ENCODE results near the gene PALLD. TPM values are rescaled to one million over a fixed set of nuclear protein-coding genes. Genes with fewer than 3 reads are reported as not detected.
"Not testable (repeated sequence)": the region's sequence is repeated elsewhere in the genome, so short reads cannot be mapped to it uniquely, and the experiment has no call there.

PALLD gene
- total RNA-seq, 1 donor from 2014 or later, result 204 TPM

- Histone ChIP-seq H3K4me1 (no peaks in the 10 kb centered on the region), H3K27ac (no peak overlapping the region), H3K36me3 (peaks cover 28 to 40% of the 10 kb centered on the region in 2 donors), H3K4me3 (no peak overlapping the region), H3K27me3 (no peaks in the 10 kb centered on the region), H3K9me3 (peaks cover 24 to 56% of the 10 kb centered on the region in 2 donors)
- no peak for DNase-seq (ENCODE audit: low spot score in 2 of 2)
- intact Hi-C loops (cut with DNase I), result no loop called here
- TF ChIP-seq CTCF (IDR thresholded peaks at IDR 0.05), result no peak
These were observed 435.3 kb downstream of the PALLD start for GRCh38 chr4:168932138-168932537.

DNA sequence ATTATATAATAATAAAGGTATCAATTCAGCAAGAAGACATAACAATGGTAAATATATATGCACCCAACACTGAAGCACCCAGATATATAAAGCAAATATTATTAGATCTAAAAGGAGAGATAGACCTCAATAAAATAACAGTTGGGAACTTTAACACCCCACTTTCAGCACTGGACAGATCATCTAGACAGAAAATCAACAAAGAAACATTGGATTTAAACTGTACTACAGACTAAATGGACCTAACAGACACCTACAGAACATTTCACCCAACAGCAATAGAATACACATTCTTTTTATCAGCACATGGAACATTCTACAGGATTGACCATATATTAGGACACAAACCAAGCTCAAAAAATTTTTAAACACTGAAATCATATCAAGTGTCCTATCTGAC lies 436.6 kb downstream of the PALLD start:
- intact Hi-C loops (cut with DNase I), result no loop called here
- DNase-seq (ENCODE audit: low spot score in 2 of 2), result no peak
- Histone ChIP-seq H3K27me3 (no peaks in the 10 kb centered on the region), H3K9me3 (peaks cover 28 to 67% of the 10 kb centered on the region in 2 donors), H3K36me3 (peaks cover 15 to 27% of the 10 kb centered on the region in 2 donors), H3K4me3 (no peak overlapping the region), H3K4me1 (no peaks in the 10 kb centered on the region), H3K27ac (no peak overlapping the region)
- no peak for TF ChIP-seq CTCF (IDR thresholded peaks at IDR 0.05)

GRCh38 chr4:168937473-168937872 lies 440.6 kb downstream of the PALLD start:
- DNase-seq (ENCODE audit: low spot score in 2 of 2); intact Hi-C loops (cut with DNase I); H3K36me3 ChIP-seq; H3K27me3 ChIP-seq; H3K4me1 ChIP-seq; H3K27ac ChIP-seq; H3K4me3 ChIP-seq: not testable (repeated sequence)
- peaks cover 19 to 73% of the 10 kb centered on the region in 2 donors for H3K9me3 ChIP-seq

- peak in 1 of 3 experiments; percentile 44 for TF ChIP-seq CTCF (IDR thresholded peaks at IDR 0.05)
- no peak overlapping the region for H3K4me3 ChIP-seq
These were observed 446.1 kb downstream of the PALLD start for GRCh38 chr4:168942985-168943384.

GRCh38 chr4:168945291-168945690 lies 448.4 kb downstream of the PALLD start:
- Histone ChIP-seq H3K27me3 (no peaks in the 10 kb centered on the region), H3K4me3 (no peak overlapping the region), H3K27ac (no peak overlapping the region), H3K36me3 (no peaks in the 10 kb centered on the region), H3K9me3 (peaks cover 0 to 7% of the 10 kb centered on the region in 2 donors), H3K4me1 (no peaks in the 10 kb centered on the region)
- intact Hi-C loops (cut with DNase I), result no loop called here
- TF ChIP-seq CTCF (IDR thresholded peaks at IDR 0.05), result no peak
- no peak for DNase-seq (ENCODE audit: low spot score in 2 of 2)

More at GRCh38 chr4:168942985-168943384, 446.1 kb downstream of the PALLD start:
- Histone ChIP-seq H3K27ac (no peak overlapping the region), H3K9me3 (peaks cover 7 to 23% of the 10 kb centered on the region in 2 donors), H3K27me3 (no peaks in the 10 kb centered on the region), H3K36me3 (no peaks in the 10 kb centered on the region), H3K4me1 (no peaks in the 10 kb centered on the region)
- intact Hi-C loops (cut with DNase I), result no loop called here
- no peak for DNase-seq (ENCODE audit: low spot score in 2 of 2)

DNA sequence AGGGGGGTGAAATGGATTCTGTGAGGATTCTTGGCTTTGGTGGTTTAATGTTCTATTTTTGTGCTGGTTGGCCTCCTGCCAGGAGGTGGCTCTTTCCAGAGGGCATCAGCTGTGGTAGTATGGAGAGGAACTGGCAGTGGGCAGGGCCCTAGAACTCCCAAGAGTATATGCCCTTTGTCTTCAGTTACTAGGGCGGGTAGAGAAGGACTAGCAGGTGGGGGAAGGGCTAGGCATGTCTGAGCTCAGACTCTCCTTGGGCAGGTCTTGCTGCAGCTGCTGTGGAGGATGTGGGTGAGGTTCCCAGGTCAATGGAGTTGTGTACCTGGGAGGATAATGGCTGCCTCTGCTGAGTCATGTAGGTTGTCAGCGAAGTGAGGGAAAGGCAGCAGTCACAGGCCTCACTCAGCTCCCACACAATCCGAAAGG lies 456.0 kb downstream of the PALLD start:
- intact Hi-C loops (cut with DNase I); H3K27ac ChIP-seq; DNase-seq (ENCODE audit: low spot score in 2 of 2); H3K9me3 ChIP-seq; H3K4me3 ChIP-seq; H3K4me1 ChIP-seq; H3K27me3 ChIP-seq; H3K36me3 ChIP-seq: not testable (repeated sequence)

- DNase-seq (ENCODE audit: low spot score in 2 of 2), result no peak
- TF ChIP-seq CTCF (IDR thresholded peaks at IDR 0.05), result no peak
These were observed 458.8 kb downstream of the PALLD start for GRCh38 chr4:168955674-168956073.

More at GRCh38 chr4:168955674-168956073, 458.8 kb downstream of the PALLD start:
- H3K4me3 ChIP-seq, result no peak overlapping the region
- no peaks in the 10 kb centered on the region for H3K36me3 ChIP-seq
- H3K27me3 ChIP-seq, result no peaks in the 10 kb centered on the region
- H3K27ac ChIP-seq, result no peak overlapping the region
- H3K4me1 ChIP-seq, result no peaks in the 10 kb centered on the region
- H3K9me3 ChIP-seq, result peaks cover 0 to 4% of the 10 kb centered on the region in 2 donors
- intact Hi-C loops (cut with DNase I), result no loop called here
